Activated CD4-positive, alpha-beta T cell treated with anti-CD3 and anti-CD28 coated beads for 4 hours (primary cell): ENCODE results near the gene LHX6.

Experiments
- DNase-seq, 2 donors: peaks; one replicate each; pipeline ENCODE4 v3.0.0-alpha.2; 2020

LHX6 gene

DNA sequence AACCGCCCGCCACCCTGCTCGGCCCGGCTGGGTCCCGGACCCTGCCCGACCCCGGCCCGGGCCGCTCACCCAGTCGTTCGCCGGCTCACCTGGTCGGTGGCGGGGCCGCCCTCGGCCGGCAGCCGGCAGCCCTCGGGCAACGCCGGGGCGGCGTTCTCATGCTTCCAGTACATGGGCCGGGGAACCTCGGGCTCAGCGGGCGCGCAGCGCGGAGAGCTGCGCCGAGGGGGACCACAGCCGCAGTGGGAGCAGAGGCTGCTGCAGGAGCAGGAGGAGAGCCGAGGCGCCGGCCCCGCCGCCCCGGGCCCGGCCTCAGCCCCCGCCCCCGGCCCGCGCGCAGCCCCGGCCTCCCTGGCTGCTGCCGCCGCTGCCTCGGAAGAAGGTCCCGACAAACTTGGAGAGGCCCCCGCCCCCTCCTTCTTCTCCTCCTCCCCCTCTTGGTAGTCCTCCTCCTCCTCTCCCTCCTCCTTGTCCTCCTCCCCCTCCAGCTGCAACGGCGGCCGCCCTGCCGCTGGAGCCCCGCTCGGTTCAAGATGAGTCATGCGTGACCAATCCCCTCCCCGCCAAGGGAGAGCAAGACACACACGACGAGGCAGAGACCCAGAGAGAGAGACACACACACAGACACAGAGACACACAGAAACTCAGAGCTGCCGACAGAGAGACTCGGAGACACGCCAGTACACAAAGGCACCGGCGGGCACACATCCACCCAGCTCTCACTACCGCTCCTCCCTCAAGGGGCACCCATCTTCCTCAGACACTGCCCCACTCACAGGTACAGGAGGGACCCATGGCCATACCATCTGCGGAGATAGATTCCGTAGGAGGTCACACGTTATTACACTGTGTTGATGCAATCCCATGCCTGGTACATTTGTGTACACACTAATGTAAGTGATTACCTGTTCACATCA lies at the start of gene LHX6:
Gene LHX6, minus strand, starts transcription at position 390 of the 917 bp plus-strand sequence. Its CDS starts 217 bp downstream, at position 173.
- no peak for DNase-seq

DNA sequence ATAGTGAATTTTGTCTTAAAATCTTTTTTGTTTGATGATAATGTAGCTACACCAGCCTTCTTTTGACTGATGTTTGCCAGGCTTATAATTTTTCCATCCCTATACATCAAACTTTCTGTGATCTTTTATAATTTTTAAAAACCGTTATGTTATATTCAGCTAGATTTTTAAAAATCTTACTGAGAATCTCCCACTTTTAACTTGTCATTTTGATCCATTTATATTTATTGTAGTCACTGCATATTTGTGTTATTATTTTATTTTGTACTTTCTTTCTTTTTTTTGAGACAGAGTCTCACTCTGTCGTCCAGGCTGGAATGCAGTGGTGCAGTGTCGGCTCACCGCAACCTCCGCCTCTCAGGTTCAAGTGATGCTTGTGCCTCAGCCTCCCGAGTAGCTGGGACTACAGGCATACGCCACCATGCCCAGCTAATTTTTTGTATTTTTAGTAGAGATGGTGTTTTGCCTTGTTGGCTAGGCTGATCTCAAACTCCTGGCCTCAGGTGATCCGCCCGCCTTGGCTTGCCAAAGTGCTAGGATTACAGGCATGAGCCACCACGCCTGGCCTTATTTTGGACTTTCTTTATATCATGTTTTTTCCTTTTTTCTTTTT lies 48.6 kb upstream of the LHX6 start:
- DNase-seq, result no peak

DNA sequence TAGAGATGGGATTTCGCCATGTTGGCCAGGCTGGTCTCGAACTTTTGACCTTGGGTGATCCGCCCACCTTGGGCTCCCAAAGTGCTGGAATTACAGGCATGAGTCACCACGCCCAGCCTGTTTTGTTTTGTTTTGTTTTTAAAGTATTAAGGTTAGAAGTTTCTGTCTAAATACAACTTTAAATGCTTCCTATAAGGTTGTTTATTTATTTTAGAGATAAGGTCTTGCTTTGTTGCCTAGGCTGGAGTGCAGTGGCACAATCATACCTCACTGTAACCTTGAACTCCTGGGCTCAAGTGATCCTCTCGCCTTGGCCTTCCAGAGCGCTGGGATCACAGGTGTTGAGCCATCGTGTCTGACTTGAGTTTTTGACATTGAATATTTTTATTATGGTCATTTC lies 47.3 kb upstream of the LHX6 start:
- DNase-seq, result no peak

GRCh38 chr9:122274055-122274454 lies 45.3 kb upstream of the LHX6 start:
- no peak for DNase-seq

- no peak for DNase-seq
Observed at GRCh38 chr9:122268041-122268814, 39.5 kb upstream of the LHX6 start.

- peak in 1 of 2 donors; percentile 9 for DNase-seq
Observed at GRCh38 chr9:122265149-122265915, 36.6 kb upstream of the LHX6 start.

GRCh38 chr9:122264360-122265148 lies 35.8 kb upstream of the LHX6 start, which contains the start of the genes MRRF and RBM18:
TSS of gene MRRF (plus strand) at chr9:122264882. CDS start at chr9:122270892, 6,010 bp downstream.
TSS of gene RBM18 (minus strand) at chr9:122264840. CDS start at chr9:122261492, 3,348 bp downstream.
- DNase-seq, result peak; percentile 84

GRCh38 chr9:122263699-122264349 lies 35.1 kb upstream of the LHX6 start:
- no peak for DNase-seq

GRCh38 chr9:122262073-122262472 lies 33.3 kb upstream of the LHX6 start:
- no peak for DNase-seq

DNA sequence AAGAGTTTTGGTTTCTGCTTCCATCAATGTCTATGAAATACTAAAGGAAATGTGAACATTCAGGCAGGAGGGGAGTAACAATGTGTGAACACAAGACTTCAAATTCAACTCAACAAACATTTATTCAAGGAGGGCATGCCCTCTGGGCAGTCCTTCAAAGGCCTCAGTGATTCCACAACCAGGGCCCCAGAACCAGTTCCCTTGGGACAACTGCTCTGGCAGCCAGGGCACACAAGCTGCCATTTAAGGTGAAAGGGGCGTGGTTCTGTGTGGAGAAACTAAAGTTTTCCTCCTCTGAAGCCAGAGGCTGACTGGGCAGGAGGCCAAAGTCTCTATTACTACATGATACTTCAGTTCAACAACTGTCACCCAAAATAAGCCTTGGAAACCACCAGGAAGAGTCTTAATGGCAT lies 32.7 kb upstream of the LHX6 start:
- no peak for DNase-seq

GRCh38 chr9:122258886-122259415 lies 30.2 kb upstream of the LHX6 start:
- DNase-seq, result no peak

DNA sequence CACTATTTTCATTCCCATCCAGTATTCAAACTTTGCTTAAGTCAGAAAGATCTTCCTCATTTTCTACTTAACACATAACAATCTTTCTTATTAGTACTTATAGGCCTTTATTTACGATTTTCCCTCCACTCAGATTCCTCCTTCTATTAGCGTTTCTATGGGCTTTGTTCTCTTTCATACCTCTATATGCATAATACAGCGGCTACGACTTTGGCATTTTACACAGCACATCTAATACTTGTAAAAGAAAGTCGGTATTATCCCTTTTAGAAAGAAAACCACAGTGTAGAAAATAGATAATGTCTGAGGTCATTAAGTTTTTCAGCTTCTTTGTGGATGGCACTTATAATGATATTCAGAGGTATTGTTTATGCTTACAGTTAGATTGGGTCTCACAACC lies 27.4 kb upstream of the LHX6 start:
- no peak for DNase-seq

DNA sequence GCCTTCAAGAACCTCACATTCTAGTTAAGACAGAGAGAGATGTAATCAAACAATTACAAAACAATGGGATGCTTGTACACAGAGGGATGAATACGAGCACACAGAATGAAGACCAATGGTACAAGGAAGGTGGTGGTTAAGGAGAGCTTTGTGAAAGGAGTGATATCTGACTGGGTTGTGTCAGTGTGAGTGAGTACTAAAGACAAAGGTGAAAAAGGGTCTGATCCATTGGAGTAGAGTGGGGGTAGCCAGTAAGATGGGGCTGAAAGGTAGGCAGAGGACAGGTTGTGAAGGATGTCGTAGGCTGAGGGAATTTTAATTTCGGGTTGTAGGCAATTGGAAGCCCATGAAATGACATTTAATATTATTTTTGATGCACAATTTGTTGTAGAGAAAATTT lies 26.0 kb upstream of the LHX6 start:
- DNase-seq, result no peak

DNA sequence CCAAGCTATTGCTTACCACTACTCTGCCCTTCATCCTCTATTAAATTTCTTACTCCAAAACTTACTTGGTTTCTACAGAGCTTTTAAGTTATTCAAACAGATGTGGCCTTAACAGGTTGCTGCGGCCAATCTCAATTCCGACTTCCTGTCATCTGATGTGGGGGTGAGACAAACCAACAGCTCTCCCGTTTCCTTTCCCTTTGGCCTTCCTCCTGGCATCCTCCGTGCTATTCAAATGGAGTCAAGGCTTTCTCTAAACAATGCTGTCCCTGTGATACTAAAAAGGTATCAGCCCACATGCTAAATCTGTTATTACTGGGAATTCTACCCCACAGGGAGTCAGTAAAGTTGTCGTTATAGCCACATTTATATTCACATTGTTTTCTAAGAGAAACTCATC lies 24.0 kb upstream of the LHX6 start:
- DNase-seq, result no peak

DNA sequence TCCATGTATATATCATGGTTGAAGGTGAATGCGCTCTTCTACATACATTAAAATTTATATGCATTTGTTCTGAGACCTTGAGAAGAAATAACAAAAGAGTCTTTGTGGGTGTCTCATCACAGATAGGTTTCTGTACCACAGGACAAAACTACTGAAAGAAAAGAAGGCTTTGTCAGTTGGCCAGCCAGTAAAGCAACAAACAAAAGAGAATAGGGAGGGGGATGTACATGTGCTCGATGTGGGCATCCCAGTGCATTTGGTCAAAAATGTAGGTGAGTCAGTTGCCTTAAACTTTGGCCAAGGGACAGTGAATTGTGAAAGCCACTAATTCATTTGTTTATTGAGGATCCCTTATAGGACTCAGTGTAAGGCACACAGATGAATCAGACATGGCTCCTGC lies 22.6 kb upstream of the LHX6 start:
- DNase-seq, result no peak

DNA sequence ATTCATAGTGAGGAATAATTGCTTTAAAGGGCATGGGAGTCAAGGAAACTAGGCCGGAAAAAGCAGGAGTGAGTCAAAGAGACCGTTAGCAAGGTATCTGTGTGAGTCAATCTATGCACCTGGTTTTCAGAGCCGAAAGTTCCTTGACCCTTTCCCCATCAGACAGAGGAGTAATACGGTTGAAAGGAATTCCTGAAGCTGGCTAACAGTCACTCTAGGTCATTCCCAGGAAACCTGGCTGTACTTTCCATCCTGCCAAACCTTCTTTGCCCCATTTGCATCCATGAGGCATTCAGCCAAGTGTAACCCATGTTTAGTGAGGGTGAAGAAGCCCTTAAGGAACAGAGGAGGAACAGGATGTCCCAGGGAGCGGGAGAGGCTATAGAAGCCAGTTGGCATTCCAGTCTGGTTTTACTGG lies 19.7 kb upstream of the LHX6 start:
- DNase-seq, result no peak

DNA sequence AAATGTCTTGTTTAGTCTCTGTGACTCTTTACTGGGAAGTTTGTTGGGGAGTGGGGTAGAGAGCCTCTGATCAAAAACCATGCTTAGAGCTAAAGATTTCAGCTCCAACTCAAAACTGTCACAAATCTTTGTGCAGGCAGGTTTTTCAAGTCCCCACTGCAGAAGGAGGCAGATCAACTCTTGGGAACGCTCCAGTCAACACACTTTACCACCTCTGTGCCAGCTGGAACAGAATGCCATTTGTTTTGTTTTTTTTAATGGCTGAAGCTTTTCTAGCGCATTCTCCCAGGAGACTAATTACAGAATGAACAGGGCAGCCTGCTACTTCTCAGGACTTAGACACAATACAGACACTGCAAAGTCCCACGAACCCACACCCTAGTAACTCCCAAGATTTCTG lies 17.9 kb upstream of the LHX6 start:
- no peak for DNase-seq

DNA sequence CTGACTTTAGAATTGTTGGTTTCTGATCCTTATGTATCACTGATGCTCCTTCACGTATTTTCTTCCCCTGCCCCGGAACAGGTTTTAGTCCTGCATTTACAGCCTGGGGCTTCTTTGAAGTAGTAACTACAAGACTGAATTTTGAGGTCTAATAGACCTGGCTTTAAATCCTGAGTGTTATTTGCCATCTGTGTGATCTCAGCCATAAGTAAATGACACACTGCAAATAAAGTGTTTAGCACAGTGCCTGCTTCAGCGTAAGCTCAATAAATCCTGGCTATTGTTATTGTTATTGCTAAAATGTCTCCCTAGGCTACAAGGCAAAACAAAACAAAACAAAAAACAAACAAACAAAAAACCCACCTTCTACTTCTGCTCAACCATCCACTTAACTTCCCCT lies 15.6 kb upstream of the LHX6 start:
- DNase-seq, result no peak

GRCh38 chr9:122239722-122240121 lies 11.0 kb upstream of the LHX6 start:
- DNase-seq, result no peak

DNA sequence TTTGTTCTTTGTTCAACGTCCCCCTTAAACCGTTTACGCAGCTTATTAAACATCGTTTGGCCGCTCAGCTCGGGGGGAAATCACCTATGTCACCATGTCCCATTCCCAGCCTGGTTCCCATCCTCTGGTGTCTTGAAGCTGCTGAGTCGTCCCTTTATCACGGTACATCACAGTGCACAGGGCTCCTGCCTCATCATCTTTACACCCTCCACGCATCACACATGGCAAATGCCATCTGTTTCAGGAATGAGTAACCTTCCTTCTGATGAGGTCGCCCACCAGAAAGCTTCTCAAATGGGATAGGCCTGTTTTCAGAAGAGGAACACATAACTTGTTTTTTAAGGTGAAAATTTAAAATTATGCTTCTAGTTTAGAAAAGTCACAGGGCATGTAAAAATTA lies 7.9 kb upstream of the LHX6 start:
- no peak for DNase-seq
